Measurements from ENCODE around the gene HNRNPL.

HNRNPL gene

GRCh38 chr19:38841787-38842438, 7.9 kb downstream of the HNRNPL start:
- TF ChIP-seq YY1 (IDR thresholded peaks at IDR 0.05; ENCODE audit: insufficient read depth, insufficient read length) = no peak
- TF ChIP-seq SUZ12 (IDR thresholded peaks at IDR 0.05; ENCODE audit: extremely low read depth, insufficient read depth, insufficient read length) = no peak
- TF ChIP-seq ZNF274 (IDR thresholded peaks at IDR 0.05; ENCODE audit: low read depth, low read length) = no peak
- no peak for DNase-seq (ENCODE audit: low read depth, low spot score)
- H3K9me3 ChIP-seq (ENCODE audit: insufficient read depth, low read length) = no peaks in the 10 kb centered on the region
- H3K27me3 ChIP-seq (ENCODE audit: insufficient read depth, insufficient read length) = no peaks in the 10 kb centered on the region
- no peak overlapping the region for H3K4me3 ChIP-seq (ENCODE audit: insufficient read length, low read depth)
- H3K9ac ChIP-seq (ENCODE audit: insufficient read length, low read depth) = no peak overlapping the region
- H3K36me3 ChIP-seq (ENCODE audit: insufficient read depth, insufficient read length, low read length) = peaks cover 98% of the 10 kb centered on the region
- peaks cover 11% of the 10 kb centered on the region for H3K4me1 ChIP-seq (ENCODE audit: insufficient read depth, insufficient read length)

- TF ChIP-seq SUZ12 (IDR thresholded peaks at IDR 0.05; ENCODE audit: extremely low read depth, insufficient read depth, insufficient read length) (no peak), YY1 (IDR thresholded peaks at IDR 0.05; ENCODE audit: insufficient read depth, insufficient read length) (no peak), ZNF274 (IDR thresholded peaks at IDR 0.05; ENCODE audit: low read depth, low read length) (no peak)
- Histone ChIP-seq H3K4me3 (ENCODE audit: insufficient read length, low read depth) (no peak overlapping the region), H3K4me1 (ENCODE audit: insufficient read depth, insufficient read length) (peaks cover 11% of the 10 kb centered on the region), H3K36me3 (ENCODE audit: insufficient read depth, insufficient read length, low read length) (peaks cover 98% of the 10 kb centered on the region), H3K27me3 (ENCODE audit: insufficient read depth, insufficient read length) (no peaks in the 10 kb centered on the region), H3K9me3 (ENCODE audit: insufficient read depth, low read length) (no peaks in the 10 kb centered on the region), H3K9ac (ENCODE audit: insufficient read length, low read depth) (no peak overlapping the region)
- no peak for DNase-seq (ENCODE audit: low read depth, low spot score)
Measured at GRCh38 chr19:38841180-38841766, 8.5 kb downstream of the HNRNPL start.

GRCh38 chr19:38840583-38840968, 9.2 kb downstream of the HNRNPL start:
- DNase-seq (ENCODE audit: low read depth, low spot score) = no peak
- H3K9me3 ChIP-seq (ENCODE audit: insufficient read depth, low read length) = no peaks in the 10 kb centered on the region
- H3K9ac ChIP-seq (ENCODE audit: insufficient read length, low read depth) = no peak overlapping the region
- H3K36me3 ChIP-seq (ENCODE audit: insufficient read depth, insufficient read length, low read length) = peaks cover 98% of the 10 kb centered on the region
- H3K4me1 ChIP-seq (ENCODE audit: insufficient read depth, insufficient read length) = peaks cover 11% of the 10 kb centered on the region
- no peak for TF ChIP-seq YY1 (IDR thresholded peaks at IDR 0.05; ENCODE audit: insufficient read depth, insufficient read length)
- no peak for TF ChIP-seq ZNF274 (IDR thresholded peaks at IDR 0.05; ENCODE audit: low read depth, low read length)
- TF ChIP-seq SUZ12 (IDR thresholded peaks at IDR 0.05; ENCODE audit: extremely low read depth, insufficient read depth, insufficient read length) = no peak
- H3K27me3 ChIP-seq (ENCODE audit: insufficient read depth, insufficient read length) = no peaks in the 10 kb centered on the region
- no peak overlapping the region for H3K4me3 ChIP-seq (ENCODE audit: insufficient read length, low read depth)

GRCh38 chr19:38839816-38840582, 9.8 kb downstream of the HNRNPL start:
- Histone ChIP-seq H3K36me3 (ENCODE audit: insufficient read depth, insufficient read length, low read length) (peaks cover 96% of the 10 kb centered on the region), H3K9me3 (ENCODE audit: insufficient read depth, low read length) (no peaks in the 10 kb centered on the region), H3K4me1 (ENCODE audit: insufficient read depth, insufficient read length) (peaks cover 11% of the 10 kb centered on the region), H3K9ac (ENCODE audit: insufficient read length, low read depth) (no peak overlapping the region), H3K4me3 (ENCODE audit: insufficient read length, low read depth) (no peak overlapping the region), H3K27me3 (ENCODE audit: insufficient read depth, insufficient read length) (no peaks in the 10 kb centered on the region)
- no peak for TF ChIP-seq ZNF274 (IDR thresholded peaks at IDR 0.05; ENCODE audit: low read depth, low read length)
- no peak for TF ChIP-seq SUZ12 (IDR thresholded peaks at IDR 0.05; ENCODE audit: extremely low read depth, insufficient read depth, insufficient read length)
- TF ChIP-seq YY1 (IDR thresholded peaks at IDR 0.05; ENCODE audit: insufficient read depth, insufficient read length) = no peak
- DNase-seq (ENCODE audit: low read depth, low spot score) = no peak

GRCh38 chr19:38838986-38839761, 10.6 kb downstream of the HNRNPL start:
- Histone ChIP-seq H3K4me3 (ENCODE audit: insufficient read length, low read depth) (no peak overlapping the region), H3K9ac (ENCODE audit: insufficient read length, low read depth) (no peak overlapping the region), H3K36me3 (ENCODE audit: insufficient read depth, insufficient read length, low read length) (peaks cover 88% of the 10 kb centered on the region), H3K9me3 (ENCODE audit: insufficient read depth, low read length) (no peaks in the 10 kb centered on the region), H3K27me3 (ENCODE audit: insufficient read depth, insufficient read length) (no peaks in the 10 kb centered on the region), H3K4me1 (ENCODE audit: insufficient read depth, insufficient read length) (peaks cover 11% of the 10 kb centered on the region)
- no peak for DNase-seq (ENCODE audit: low read depth, low spot score)
- TF ChIP-seq SUZ12 (IDR thresholded peaks at IDR 0.05; ENCODE audit: extremely low read depth, insufficient read depth, insufficient read length) = no peak
- TF ChIP-seq ZNF274 (IDR thresholded peaks at IDR 0.05; ENCODE audit: low read depth, low read length) = no peak
- TF ChIP-seq YY1 (IDR thresholded peaks at IDR 0.05; ENCODE audit: insufficient read depth, insufficient read length) = no peak

GRCh38 chr19:38838208-38838985, 11.4 kb downstream of the HNRNPL start:
- no peak overlapping the region for H3K4me3 ChIP-seq (ENCODE audit: insufficient read length, low read depth)
- DNase-seq (ENCODE audit: low read depth, low spot score) = no peak
- H3K4me1 ChIP-seq (ENCODE audit: insufficient read depth, insufficient read length) = peaks cover 11% of the 10 kb centered on the region
- TF ChIP-seq SUZ12 (IDR thresholded peaks at IDR 0.05; ENCODE audit: extremely low read depth, insufficient read depth, insufficient read length) (no peak), YY1 (IDR thresholded peaks at IDR 0.05; ENCODE audit: insufficient read depth, insufficient read length) (no peak), ZNF274 (IDR thresholded peaks at IDR 0.05; ENCODE audit: low read depth, low read length) (no peak)
- peak overlapping the region; percentile 28 for H3K9ac ChIP-seq (ENCODE audit: insufficient read length, low read depth)
- no peaks in the 10 kb centered on the region for H3K27me3 ChIP-seq (ENCODE audit: insufficient read depth, insufficient read length)
- peaks cover 80% of the 10 kb centered on the region for H3K36me3 ChIP-seq (ENCODE audit: insufficient read depth, insufficient read length, low read length)
- H3K9me3 ChIP-seq (ENCODE audit: insufficient read depth, low read length) = no peaks in the 10 kb centered on the region
